Measurements from ENCODE around the gene GNA15. TPM values are rescaled to one million over a fixed set of nuclear protein-coding genes. Genes with fewer than 3 reads are reported as not detected.

GNA15 gene
- total and polyA plus RNA-seq, 7 experiments from 2014 or later: 0.09 to 131 (median 3.7) TPM; not detected in 1

GRCh38 chr19:3114811-3115210, 21.0 kb upstream of the GNA15 start:
- POLR2A ChIA-PET: no interaction called here

GRCh38 chr19:3115411-3115810, 20.4 kb upstream of the GNA15 start:
- Histone ChIP-seq H3K9me3 (ENCODE audit: control insufficient read depth in 2 of 3, low read length in 3 of 3) (no peaks in the 10 kb centered on the region), H3K4me1 (ENCODE audit: control insufficient read depth in 2 of 2, insufficient read depth in 2 of 2, low read length in 2 of 2) (no peaks in the 10 kb centered on the region), H3K4me3 (ENCODE audit: low read length) (no peak overlapping the region), H3K27me3 (ENCODE audit: control insufficient read depth in 2 of 2, insufficient read depth in 2 of 2, low read length in 2 of 2) (no peaks in the 10 kb centered on the region), H3K36me3 (ENCODE audit: control insufficient read depth in 2 of 3, insufficient read depth in 3 of 3, low read length in 3 of 3) (peaks cover 0 to 9% (median 0%) of the 10 kb centered on the region in 3 experiments), H3K27ac (ENCODE audit: low read depth, low read length) (no peak overlapping the region)
- Mint-ChIP-seq H3K9me3 (no peaks in the 10 kb centered on the region), H3K4me3 (no peak overlapping the region), H3K36me3 (peaks cover 0 to 5% (median 0%) of the 10 kb centered on the region in 5 donors), H3K27ac (no peak overlapping the region), H3K27me3 (no peaks in the 10 kb centered on the region), H3K4me1 (no peaks in the 10 kb centered on the region)
- intact Hi-C loops (cut with micrococcal nuclease): no loop called here
- ChIA-PET POLR2A (interaction anchor here (0.6 kb wide), 1 partner anchor 61 kb away, joined by 3 read pairs; no protein-coding TSS in a partner anchor), CTCF (no interaction called here)
- DNase-seq (no peak), ATAC-seq (no peak)

More at GRCh38 chr19:3114811-3115210, 21.0 kb upstream of the GNA15 start:
- no peaks in the 10 kb centered on the region for H3K4me1 ChIP-seq (ENCODE audit: control insufficient read depth in 2 of 2, insufficient read depth in 2 of 2, low read length in 2 of 2)
- ATAC-seq (no peak), DNase-seq (no peak)
- Mint-ChIP-seq H3K27ac (no peak overlapping the region), H3K36me3 (peaks cover 0 to 5% (median 0%) of the 10 kb centered on the region in 5 donors), H3K4me1 (no peaks in the 10 kb centered on the region), H3K27me3 (no peaks in the 10 kb centered on the region), H3K9me3 (no peaks in the 10 kb centered on the region), H3K4me3 (no peak overlapping the region)
- H3K4me3 ChIP-seq (ENCODE audit: low read length): no peak overlapping the region
- no peak overlapping the region for H3K27ac ChIP-seq (ENCODE audit: low read depth, low read length)
- H3K9me3 ChIP-seq (ENCODE audit: control insufficient read depth in 2 of 3, low read length in 3 of 3): no peaks in the 10 kb centered on the region
- intact Hi-C loops (cut with micrococcal nuclease): no loop called here
- no peaks in the 10 kb centered on the region for H3K27me3 ChIP-seq (ENCODE audit: control insufficient read depth in 2 of 2, insufficient read depth in 2 of 2, low read length in 2 of 2)
- peaks cover 0 to 9% (median 0%) of the 10 kb centered on the region in 3 experiments for H3K36me3 ChIP-seq (ENCODE audit: control insufficient read depth in 2 of 3, insufficient read depth in 3 of 3, low read length in 3 of 3)
- CTCF ChIA-PET: no interaction called here

GRCh38 chr19:3115916-3116602, 19.8 kb upstream of the GNA15 start:
- H3K36me3 ChIP-seq (ENCODE audit: control insufficient read depth in 2 of 3, insufficient read depth in 3 of 3, low read length in 3 of 3): peaks cover 0 to 9% (median 0%) of the 10 kb centered on the region in 3 experiments
- intact Hi-C loops (cut with micrococcal nuclease): no loop called here
- ChIA-PET CTCF (interaction anchor here (0.6 kb wide), 1 partner anchor 551 kb away, joined by 3 read pairs; no protein-coding TSS in a partner anchor), POLR2A (interaction anchor here (0.6 kb wide), 1 partner anchor 62 kb away, joined by 3 read pairs; no protein-coding TSS in a partner anchor)
- H3K36me3 Mint-ChIP-seq: peaks cover 0 to 5% (median 3%) of the 10 kb centered on the region in 5 donors
- H3K4me1 Mint-ChIP-seq: no peaks in the 10 kb centered on the region
- H3K27ac Mint-ChIP-seq: no peak overlapping the region
- H3K4me3 ChIP-seq (ENCODE audit: low read length): no peak overlapping the region
- no peaks in the 10 kb centered on the region for H3K9me3 ChIP-seq (ENCODE audit: control insufficient read depth in 2 of 3, low read length in 3 of 3)
- H3K27me3 ChIP-seq (ENCODE audit: control insufficient read depth in 2 of 2, insufficient read depth in 2 of 2, low read length in 2 of 2): no peaks in the 10 kb centered on the region
- DNase-seq (no peak), ATAC-seq (no peak)
- H3K27ac ChIP-seq (ENCODE audit: low read depth, low read length): no peak overlapping the region
- no peaks in the 10 kb centered on the region for H3K4me1 ChIP-seq (ENCODE audit: control insufficient read depth in 2 of 2, insufficient read depth in 2 of 2, low read length in 2 of 2)
- no peak overlapping the region for H3K4me3 Mint-ChIP-seq
- H3K9me3 Mint-ChIP-seq: no peaks in the 10 kb centered on the region
- H3K27me3 Mint-ChIP-seq: no peaks in the 10 kb centered on the region

GRCh38 chr19:3116621-3117020, 19.2 kb upstream of the GNA15 start:
- no peaks in the 10 kb centered on the region for H3K4me1 ChIP-seq (ENCODE audit: control insufficient read depth in 2 of 2, insufficient read depth in 2 of 2, low read length in 2 of 2)
- intact Hi-C loops (cut with micrococcal nuclease): no loop called here
- Mint-ChIP-seq H3K9me3 (no peaks in the 10 kb centered on the region), H3K27me3 (no peaks in the 10 kb centered on the region), H3K27ac (no peak overlapping the region), H3K4me1 (no peaks in the 10 kb centered on the region), H3K36me3 (peaks cover 0 to 5% (median 3%) of the 10 kb centered on the region in 5 donors), H3K4me3 (no peak overlapping the region)
- DNase-seq (no peak), ATAC-seq (no peak)
- H3K9me3 ChIP-seq (ENCODE audit: control insufficient read depth in 2 of 3, low read length in 3 of 3): no peaks in the 10 kb centered on the region
- H3K27ac ChIP-seq (ENCODE audit: low read depth, low read length): no peak overlapping the region
- H3K36me3 ChIP-seq (ENCODE audit: control insufficient read depth in 2 of 3, insufficient read depth in 3 of 3, low read length in 3 of 3): peaks cover 0 to 5% (median 0%) of the 10 kb centered on the region in 3 experiments
- CTCF ChIA-PET: no interaction called here
- POLR2A ChIA-PET: no interaction called here
- H3K4me3 ChIP-seq (ENCODE audit: low read length): no peak overlapping the region
- no peaks in the 10 kb centered on the region for H3K27me3 ChIP-seq (ENCODE audit: control insufficient read depth in 2 of 2, insufficient read depth in 2 of 2, low read length in 2 of 2)

GRCh38 chr19:3117716-3118115, 18.1 kb upstream of the GNA15 start:
- no peaks in the 10 kb centered on the region for H3K9me3 Mint-ChIP-seq
- H3K4me1 ChIP-seq (ENCODE audit: control insufficient read depth in 2 of 2, insufficient read depth in 2 of 2, low read length in 2 of 2): no peaks in the 10 kb centered on the region
- ATAC-seq (no peak), DNase-seq (no peak)
- H3K27me3 ChIP-seq (ENCODE audit: control insufficient read depth in 2 of 2, insufficient read depth in 2 of 2, low read length in 2 of 2): no peaks in the 10 kb centered on the region
- no peaks in the 10 kb centered on the region for H3K4me1 Mint-ChIP-seq
- intact Hi-C loops (cut with micrococcal nuclease): no loop called here
- CTCF ChIA-PET: no interaction called here
- POLR2A ChIA-PET: no interaction called here
- H3K36me3 Mint-ChIP-seq: peaks cover 0 to 5% (median 0%) of the 10 kb centered on the region in 5 donors
- peaks cover 0 to 5% (median 0%) of the 10 kb centered on the region in 3 experiments for H3K36me3 ChIP-seq (ENCODE audit: control insufficient read depth in 2 of 3, insufficient read depth in 3 of 3, low read length in 3 of 3)
- H3K27ac ChIP-seq (ENCODE audit: low read depth, low read length): no peak overlapping the region
- H3K9me3 ChIP-seq (ENCODE audit: control insufficient read depth in 2 of 3, low read length in 3 of 3): no peaks in the 10 kb centered on the region
- no peak overlapping the region for H3K4me3 ChIP-seq (ENCODE audit: low read length)
- H3K27ac Mint-ChIP-seq: no peak overlapping the region
- H3K4me3 Mint-ChIP-seq: no peak overlapping the region
- no peaks in the 10 kb centered on the region for H3K27me3 Mint-ChIP-seq

- Mint-ChIP-seq H3K36me3 (peaks cover 0 to 5% (median 0%) of the 10 kb centered on the region in 5 donors), H3K4me1 (no peaks in the 10 kb centered on the region), H3K9me3 (no peaks in the 10 kb centered on the region), H3K27ac (no peak overlapping the region), H3K27me3 (no peaks in the 10 kb centered on the region), H3K4me3 (no peak overlapping the region)
- Histone ChIP-seq H3K9me3 (ENCODE audit: control insufficient read depth in 2 of 3, low read length in 3 of 3) (no peaks in the 10 kb centered on the region), H3K27me3 (ENCODE audit: control insufficient read depth in 2 of 2, insufficient read depth in 2 of 2, low read length in 2 of 2) (no peaks in the 10 kb centered on the region), H3K27ac (ENCODE audit: low read depth, low read length) (no peak overlapping the region), H3K4me1 (ENCODE audit: control insufficient read depth in 2 of 2, insufficient read depth in 2 of 2, low read length in 2 of 2) (no peaks in the 10 kb centered on the region), H3K36me3 (ENCODE audit: control insufficient read depth in 2 of 3, insufficient read depth in 3 of 3, low read length in 3 of 3) (peaks cover 0 to 5% (median 0%) of the 10 kb centered on the region in 3 experiments), H3K4me3 (ENCODE audit: low read length) (no peak overlapping the region)
- no peak for DNase-seq
- no peak for ATAC-seq
- ChIA-PET CTCF (no interaction called here), POLR2A (no interaction called here)
- intact Hi-C loops (cut with micrococcal nuclease): no loop called here
These were observed 17.4 kb upstream of the GNA15 start for GRCh38 chr19:3118232-3119070.

Measured in naive thymus-derived CD4-positive, alpha-beta T cell (primary cell).